ENCODE results near the gene HCK.

GRCh38 chr20:32134026-32134425 is 82.0 kb downstream of the HCK start:
- no peak for TF ChIP-seq ATF3 (IDR thresholded peaks at IDR 0.05)
- TF ChIP-seq EZH2phosphoT487 (IDR thresholded peaks at IDR 0.05; ENCODE audit: borderline replicate concordance) = no peak
- no peak for TF ChIP-seq MAX (IDR thresholded peaks at IDR 0.05)
- no peak for TF ChIP-seq CTCF (IDR thresholded peaks at IDR 0.05 in 2 of 3, conservative IDR thresholded peaks at IDR 0.05 in 1 of 3; ENCODE audit: borderline replicate concordance in 1 of 3, insufficient read depth in 1 of 3, low read depth in 2 of 3, low read length in 2 of 3)
- TF ChIP-seq ELF1 (IDR thresholded peaks at IDR 0.05; ENCODE audit: borderline replicate concordance, low read depth) = no peak
- no peak for TF ChIP-seq EGR1 (IDR thresholded peaks at IDR 0.05; ENCODE audit: low read depth)
- TF ChIP-seq POLR2AphosphoS5 (IDR thresholded peaks at IDR 0.05; ENCODE audit: low read depth, low read length) = no peak
- TF ChIP-seq SRF (IDR thresholded peaks at IDR 0.05; ENCODE audit: low read depth) = no peak
- no peak for TF ChIP-seq EZH2 (IDR thresholded peaks at IDR 0.05)
- TF ChIP-seq ZBTB33 (IDR thresholded peaks at IDR 0.05; ENCODE audit: extremely low read depth, insufficient replicate concordance, low read length) = no peak
- no peak for TF ChIP-seq REST (IDR thresholded peaks at IDR 0.05; ENCODE audit: low read depth)
- TF ChIP-seq POLR2A (IDR thresholded peaks at IDR 0.05; ENCODE audit: borderline replicate concordance, extremely low read depth, insufficient read depth, insufficient read length) = no peak
- TF ChIP-seq JUND (IDR thresholded peaks at IDR 0.05) = no peak
- TF ChIP-seq SP1 (IDR thresholded peaks at IDR 0.05; ENCODE audit: low read depth) = no peak
